CD4-positive, alpha-beta memory T cell (primary cell): ENCODE measurements around the gene PNPLA7. TPM values are rescaled to one million over a fixed set of nuclear protein-coding genes. Genes with fewer than 3 reads are reported as not detected.
A peak's percentile ranks its signal among the peaks of the same experiment; 100 is the strongest.

Experiments
- CTCF ChIA-PET: fragments of 350-600 bp; sonication (Branson Sonifier 250); formaldehyde crosslinking; loops from one replicate; lab custom pipeline; 2021; ENCODE audit warnings: inconsistent platforms; ENCODE audit not compliant: partially characterized antibody; lab: Charles Lee
- POLR2A ChIA-PET: fragments of 350-600 bp; sonication (Branson Sonifier 250); formaldehyde crosslinking; loops from one replicate; lab custom pipeline; 2021; ENCODE audit not compliant: partially characterized antibody; lab: Charles Lee
- DNase-seq, 5 donors: peaks; one replicate each; pipeline versions ENCODE4 v3.0.0 to v3.0.0-alpha.2; 2020 to 2022; ENCODE audit warnings: mixed read lengths in 1 of 5
- H3K27ac ChIP-seq: one replicate; pipeline ENCODE4 v1.7.0; 2013; ENCODE audit warnings: low read depth, low read length
- H3K27me3 ChIP-seq: 2 replicates; pipeline ENCODE4 v1.7.0; 2013; ENCODE audit warnings: mild to moderate bottlenecking, low read length, moderate library complexity; ENCODE audit not compliant: insufficient read depth
- H3K36me3 ChIP-seq: 2 replicates; pipeline ENCODE4 v1.7.0; 2013; ENCODE audit warnings: mild to moderate bottlenecking, low read length, moderate library complexity; ENCODE audit not compliant: insufficient read depth
- H3K4me1 ChIP-seq: 2 replicates; pipeline ENCODE4 v1.7.0; 2013; ENCODE audit warnings: mild to moderate bottlenecking, low read length, moderate library complexity; ENCODE audit not compliant: insufficient read depth
- H3K4me3 ChIP-seq, 2 donors: one replicate each; pipeline ENCODE4 v1.7.0; 2013; ENCODE audit warnings: low read length in 2 of 2, mild to moderate bottlenecking in 1 of 2
- H3K9me3 ChIP-seq, 2 donors: one replicate each; pipeline ENCODE4 v1.7.0; 2013; ENCODE audit warnings: low read length in 2 of 2, control low read depth in 1 of 2; ENCODE audit not compliant: control insufficient read depth in 1 of 2
- H3K27ac Mint-ChIP-seq, 7 donors: one replicate each; pipeline ENCODE4 v1.8.0; 2020 to 2021; ENCODE audit warnings: mixed read lengths in 7 of 7, mild to moderate bottlenecking in 6 of 7, inconsistent platforms in 3 of 7, moderate library complexity in 3 of 7
- H3K27me3 Mint-ChIP-seq, 2 donors: one replicate each; pipeline ENCODE4 v1.8.0; 2020 to 2021; ENCODE audit warnings: mixed read lengths in 2 of 2
- H3K36me3 Mint-ChIP-seq, 2 donors: one replicate each; pipeline ENCODE4 v1.8.0; 2020 to 2021; ENCODE audit warnings: mixed read lengths in 2 of 2, inconsistent platforms in 1 of 2, mild to moderate bottlenecking in 1 of 2
- H3K4me1 Mint-ChIP-seq, 4 donors: one replicate each; pipeline ENCODE4 v1.8.0; 2020 to 2021; ENCODE audit warnings: mixed read lengths in 4 of 4, mild to moderate bottlenecking in 1 of 4
- H3K4me3 Mint-ChIP-seq, 8 donors: one replicate each; pipeline ENCODE4 v1.8.0; 2020 to 2021; ENCODE audit warnings: mixed read lengths in 8 of 8, mild to moderate bottlenecking in 7 of 8, moderate library complexity in 6 of 8, inconsistent platforms in 3 of 8
- H3K9me3 Mint-ChIP-seq, 8 donors: one replicate each; pipeline ENCODE4 v1.8.0; 2020 to 2021; ENCODE audit warnings: mixed read lengths in 8 of 8, mild to moderate bottlenecking in 5 of 8, inconsistent platforms in 3 of 8, moderate library complexity in 1 of 8
- intact Hi-C: fragments of 100-400 bp; cut with micrococcal nuclease; formaldehyde crosslinking; loops from one replicate; pipeline ENCODE4 v1.15.1; 2023
- polyA plus RNA-seq, 2 donors: library from polyadenylated mRNA; unstranded; fragments of 300-500 nt; fragmentation: Illumina TruSeq; gene quantifications; one replicate each; pipeline ENCODE4 v1.2.3, GENCODE V29; 2021
- total RNA-seq, 2 experiments: library from RNA; stranded (reverse); gene quantifications; one replicate each; pipeline ENCODE4 v1.2.3, GENCODE V29; 2021

PNPLA7 gene
- total and polyA plus RNA-seq, 4 experiments from 2014 or later: 0.98 to 15.7 (median 15.5) TPM; not detected in 1

DNA sequence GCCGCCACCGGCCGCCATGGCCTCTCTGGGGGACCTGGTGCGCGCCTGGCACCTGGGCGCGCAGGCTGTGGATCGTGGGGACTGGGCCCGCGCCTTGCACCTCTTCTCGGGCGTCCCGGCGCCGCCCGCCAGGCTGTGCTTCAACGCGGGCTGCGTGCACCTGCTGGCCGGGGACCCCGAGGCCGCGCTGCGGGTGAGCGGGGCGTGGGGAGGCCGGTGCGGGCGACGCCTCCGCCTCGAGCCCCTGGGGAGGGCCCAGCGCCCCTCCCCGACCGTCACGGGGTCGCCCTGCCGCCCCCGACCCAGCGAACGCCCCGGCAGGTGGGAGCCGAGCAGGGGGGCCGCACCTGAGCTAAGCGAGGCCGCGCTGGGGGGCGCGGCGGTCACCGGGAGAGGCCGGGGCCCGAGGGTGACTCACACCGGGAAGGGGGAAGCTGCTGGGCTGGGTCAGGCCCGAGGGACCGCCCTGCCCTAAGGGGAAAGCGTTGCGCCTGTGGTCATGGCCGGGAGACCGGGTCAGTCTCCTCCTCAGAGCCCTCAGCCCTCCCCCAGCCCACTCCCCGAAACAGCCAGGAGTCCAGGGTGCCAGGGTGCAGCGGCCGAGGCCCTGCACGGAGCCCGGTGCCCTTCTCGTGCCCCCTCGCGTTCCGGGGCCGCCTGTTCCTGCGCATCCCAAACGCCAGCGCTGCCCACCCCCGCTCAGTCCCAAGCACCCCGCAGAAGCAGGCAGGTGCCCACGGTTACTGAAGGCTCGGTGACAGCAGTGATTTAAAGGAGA lies 126.5 kb downstream of the PNPLA7 start:
- ChIA-PET CTCF (interaction anchor here (1.0 kb wide), 2 partner anchors 20 kb away, joined by 4 to 6 read pairs; no protein-coding TSS in a partner anchor), POLR2A (interaction anchor here (0.8 to 2.1 kb wide), 18 partner anchors 10 to 707 kb away, joined by 3 to 14 read pairs (median 5); partner anchors contain the start of genes MRPL41, NELFB, NRARP and NSMF)
- Histone ChIP-seq H3K27me3 (no peaks in the 10 kb centered on the region), H3K4me3 (peak overlapping the region in 1 of 2 donors; percentile 57), H3K9me3 (no peaks in the 10 kb centered on the region), H3K36me3 (no peaks in the 10 kb centered on the region), H3K27ac (no peak overlapping the region), H3K4me1 (peaks cover 24% of the 10 kb centered on the region)
- Mint-ChIP-seq H3K27ac (peak overlapping the region in 1 of 7 donors; percentile 87), H3K4me1 (peaks cover 5 to 21% (median 9%) of the 10 kb centered on the region in 4 donors), H3K4me3 (peak overlapping the region in 6 of 8 donors; percentile 72 to 82 (median 75)), H3K36me3 (no peaks in the 10 kb centered on the region), H3K9me3 (no peaks in the 10 kb centered on the region), H3K27me3 (no peaks in the 10 kb centered on the region)
- intact Hi-C loops: loop anchor here (1.0 to 10.0 kb wide), 3 partner anchors 22 to 131 kb away; partner anchors contain the start of genes MRPL41, NSMF and PNPLA7
- DNase-seq: no peak

DNA sequence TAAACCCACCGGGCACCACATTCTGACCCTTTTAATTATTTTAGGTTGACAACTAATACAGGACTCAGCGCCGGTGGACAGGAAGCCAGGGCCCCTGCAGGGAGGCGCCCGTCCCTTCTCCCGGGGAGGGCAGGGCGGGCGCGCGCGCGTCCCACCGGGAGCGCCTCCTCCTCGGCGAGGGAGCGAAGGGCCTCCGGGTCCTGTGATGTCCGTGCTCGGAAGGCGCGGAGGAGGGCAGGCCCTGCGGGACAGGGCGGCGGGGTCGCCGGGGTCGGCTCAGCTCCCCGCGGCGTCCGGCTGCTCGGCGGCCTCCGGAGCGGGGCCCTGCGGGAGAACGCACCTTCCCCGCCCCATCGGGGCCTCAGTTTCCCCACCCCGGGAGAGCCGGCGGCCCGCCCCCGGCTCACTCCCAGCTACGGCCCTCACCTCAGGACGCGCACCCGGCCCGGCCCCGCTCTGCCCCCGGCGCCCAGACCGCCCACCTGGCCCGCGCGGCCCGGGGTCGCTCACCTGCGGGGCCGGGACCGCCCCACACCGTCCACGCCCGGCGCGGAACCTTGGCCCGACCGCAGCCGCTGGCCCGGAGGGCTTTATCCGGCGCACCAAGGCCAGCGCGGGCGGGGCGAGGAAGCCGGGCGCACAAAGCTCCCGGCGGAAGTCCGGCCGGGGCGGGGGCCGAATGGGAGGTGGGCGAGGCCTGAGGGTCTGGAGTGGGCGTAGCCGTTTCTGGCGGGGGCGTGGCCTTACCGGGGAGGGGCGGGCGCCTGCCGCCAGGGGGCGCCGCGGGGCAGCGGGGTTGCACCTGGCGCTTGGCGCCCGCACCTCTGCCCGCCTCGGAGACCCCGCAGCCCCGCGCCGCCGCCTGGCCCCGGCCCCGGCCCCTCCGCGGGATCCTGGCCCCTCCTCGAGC lies 127.3 kb downstream of the PNPLA7 start, which contains the start of the genes EXD3 and NOXA1:
Gene EXD3 (minus strand): TSS at position 559 of the 910 bp plus-strand sequence. CDS start 27,805 bp downstream, outside the sequence.
Gene NOXA1 (plus strand): TSS at position 790 of the 910 bp plus-strand sequence. CDS start 137 bp downstream, outside the sequence.
- DNase-seq: peak; percentile 89 to 93 (median 91)
- no peaks in the 10 kb centered on the region for H3K27me3 Mint-ChIP-seq
- no peaks in the 10 kb centered on the region for H3K9me3 Mint-ChIP-seq
- H3K4me3 ChIP-seq: peak within 1 kb of the TSS; percentile 57
- POLR2A ChIA-PET: interaction anchor here (0.7 to 2.1 kb wide), 24 partner anchors 11 to 706 kb away, joined by 3 to 14 read pairs (median 4); partner anchors contain the start of genes ENTPD8, MRPL41, NELFB and NRARP
- CTCF ChIA-PET: interaction anchor here (0.5 to 1.0 kb wide), 4 partner anchors 20 to 99 kb away, joined by 3 to 4 read pairs (median 3); no protein-coding TSS in a partner anchor
- no peaks in the 10 kb centered on the region for H3K27me3 ChIP-seq
- intact Hi-C loops: loop anchor here (1.0 to 10.0 kb wide), 4 partner anchors 22 to 132 kb away; partner anchors contain the start of genes MRPL41, NSMF and PNPLA7
- H3K4me3 Mint-ChIP-seq: peak within 1 kb of the TSS; percentile 82 to 87 (median 85)
- H3K27ac ChIP-seq: peak within 1 kb of the TSS; percentile 43
- H3K4me1 ChIP-seq: peaks cover 24% of the 10 kb centered on the region
- H3K36me3 Mint-ChIP-seq: no peaks in the 10 kb centered on the region
- H3K4me1 Mint-ChIP-seq: peaks cover 5 to 21% (median 9%) of the 10 kb centered on the region in 4 donors
- H3K36me3 ChIP-seq: no peaks in the 10 kb centered on the region
- no peaks in the 10 kb centered on the region for H3K9me3 ChIP-seq
- peak within 1 kb of the TSS; percentile 37 to 87 (median 73) for H3K27ac Mint-ChIP-seq

DNA sequence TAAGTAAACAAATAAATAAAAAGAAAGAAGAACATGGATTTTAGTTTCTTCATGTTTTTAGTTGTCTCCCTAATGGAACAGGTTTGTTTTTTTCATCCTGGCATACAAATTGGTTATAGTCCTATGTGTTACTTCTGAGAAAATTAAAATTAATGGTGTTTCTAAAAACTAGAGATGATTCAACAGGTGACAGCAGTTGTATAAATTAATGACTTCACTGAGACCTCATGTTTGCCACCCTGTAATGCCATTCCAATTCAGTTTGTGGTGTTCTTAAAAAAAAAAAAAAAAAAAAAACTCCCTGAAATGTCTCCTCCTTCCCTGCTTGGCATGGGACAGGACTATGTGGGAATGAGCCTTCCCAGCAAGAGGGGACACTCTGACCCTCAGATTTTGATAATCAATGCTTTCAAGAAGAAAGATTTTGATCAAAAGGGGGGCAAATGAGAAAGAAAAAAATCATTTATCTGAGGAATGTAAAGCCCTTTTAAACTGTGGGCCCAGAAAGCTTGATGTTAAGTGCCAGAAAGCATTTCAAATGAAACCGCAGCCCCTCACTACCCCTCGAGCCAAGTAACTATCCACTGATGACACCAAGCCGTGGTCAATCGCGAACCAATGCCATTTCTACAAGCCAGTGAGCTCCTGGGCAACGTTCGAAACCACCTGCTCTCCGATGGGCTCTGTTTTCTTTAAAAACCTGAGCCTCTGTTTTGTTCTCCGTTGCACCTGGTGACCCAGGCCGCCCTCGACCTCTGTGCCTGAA lies 128.2 kb downstream of the PNPLA7 start:
- peak overlapping the region; percentile 43 for H3K27ac ChIP-seq
- DNase-seq: no peak
- no peaks in the 10 kb centered on the region for H3K27me3 Mint-ChIP-seq

DNA sequence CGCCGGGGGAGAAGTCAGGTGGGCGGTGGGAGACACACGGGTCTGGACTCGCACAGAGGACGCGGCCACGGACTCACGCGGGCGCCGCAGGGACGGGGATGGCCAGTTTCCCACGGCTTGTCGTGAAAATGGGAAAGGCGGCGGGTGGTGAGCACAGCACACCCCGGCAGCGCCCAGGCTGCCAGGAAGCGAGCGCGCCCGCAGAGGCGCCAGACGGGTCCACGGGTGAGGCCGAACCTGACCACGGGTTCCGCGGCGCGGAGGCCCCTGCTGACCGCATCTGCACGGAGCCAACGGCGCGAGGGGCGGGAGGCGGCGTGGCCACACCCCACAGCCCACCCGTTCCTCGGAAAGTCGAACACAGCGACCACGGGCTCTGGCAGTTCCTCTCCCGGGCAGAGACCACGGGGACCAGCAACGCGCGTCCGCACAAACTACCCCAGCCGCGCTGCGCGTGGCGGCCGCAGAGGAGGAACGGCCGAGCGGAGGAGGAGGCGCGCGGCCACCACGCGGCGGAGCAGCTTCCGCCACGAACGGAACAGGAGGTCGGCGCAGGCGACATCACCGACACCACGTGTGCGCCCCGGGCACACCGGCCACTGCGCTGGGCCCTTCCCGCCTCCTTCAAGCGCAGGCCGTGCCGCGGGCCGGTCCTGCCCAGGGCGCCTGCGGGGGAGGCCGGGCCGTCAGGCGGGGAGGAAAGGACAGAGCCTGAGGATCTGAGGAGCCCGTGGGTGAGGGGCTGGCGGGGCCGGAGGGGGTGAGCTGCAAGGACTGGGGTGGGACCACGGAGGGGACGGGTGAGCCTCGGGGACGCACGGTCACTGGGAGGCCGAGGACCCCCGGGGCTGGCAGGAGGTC lies 132.8 kb downstream of the PNPLA7 start:
- ChIA-PET POLR2A (no interaction called here), CTCF (no interaction called here)
- Mint-ChIP-seq H3K27me3 (no peaks in the 10 kb centered on the region), H3K4me1 (peaks cover 6 to 18% (median 11%) of the 10 kb centered on the region in 4 donors), H3K27ac (peak overlapping the region in 1 of 7 donors; percentile 57), H3K4me3 (peak overlapping the region in 6 of 8 donors; percentile 29 to 86 (median 62)), H3K36me3 (no peaks in the 10 kb centered on the region), H3K9me3 (no peaks in the 10 kb centered on the region)
- no peak overlapping the region for H3K4me3 ChIP-seq
- peaks cover 15% of the 10 kb centered on the region for H3K4me1 ChIP-seq
- intact Hi-C loops: no loop called here
- peak in 1 of 5 donors; percentile 27 for DNase-seq
- no peaks in the 10 kb centered on the region for H3K27me3 ChIP-seq
- H3K27ac ChIP-seq: no peak overlapping the region
- no peaks in the 10 kb centered on the region for H3K36me3 ChIP-seq
- H3K9me3 ChIP-seq: no peaks in the 10 kb centered on the region

More for the DNA sequence above, 128.2 kb downstream of the PNPLA7 start:
- intact Hi-C loops: loop anchor here (1.0 to 10.0 kb wide), 3 partner anchors 35 to 133 kb away; partner anchors contain the start of genes MRPL41, NSMF and PNPLA7
- H3K4me3 Mint-ChIP-seq: peak overlapping the region; percentile 82 to 87 (median 85)
- Histone ChIP-seq H3K27me3 (no peaks in the 10 kb centered on the region), H3K4me3 (peak overlapping the region; percentile 57), H3K9me3 (no peaks in the 10 kb centered on the region), H3K36me3 (no peaks in the 10 kb centered on the region), H3K4me1 (peaks cover 24% of the 10 kb centered on the region)
- CTCF ChIA-PET: interaction anchor here (0.9 kb wide), 1 partner anchor 41 kb away, joined by 3 read pairs; no protein-coding TSS in a partner anchor
- POLR2A ChIA-PET: interaction anchor here (0.7 to 1.7 kb wide), 17 partner anchors 10 to 705 kb away, joined by 3 to 14 read pairs (median 4); partner anchors contain the start of genes ENTPD8, MRPL41, NELFB and NSMF
- no peaks in the 10 kb centered on the region for H3K9me3 Mint-ChIP-seq
- peaks cover 5 to 21% (median 9%) of the 10 kb centered on the region in 4 donors for H3K4me1 Mint-ChIP-seq
- H3K27ac Mint-ChIP-seq: peak overlapping the region; percentile 48 to 80 (median 73)
- no peaks in the 10 kb centered on the region for H3K36me3 Mint-ChIP-seq

DNA sequence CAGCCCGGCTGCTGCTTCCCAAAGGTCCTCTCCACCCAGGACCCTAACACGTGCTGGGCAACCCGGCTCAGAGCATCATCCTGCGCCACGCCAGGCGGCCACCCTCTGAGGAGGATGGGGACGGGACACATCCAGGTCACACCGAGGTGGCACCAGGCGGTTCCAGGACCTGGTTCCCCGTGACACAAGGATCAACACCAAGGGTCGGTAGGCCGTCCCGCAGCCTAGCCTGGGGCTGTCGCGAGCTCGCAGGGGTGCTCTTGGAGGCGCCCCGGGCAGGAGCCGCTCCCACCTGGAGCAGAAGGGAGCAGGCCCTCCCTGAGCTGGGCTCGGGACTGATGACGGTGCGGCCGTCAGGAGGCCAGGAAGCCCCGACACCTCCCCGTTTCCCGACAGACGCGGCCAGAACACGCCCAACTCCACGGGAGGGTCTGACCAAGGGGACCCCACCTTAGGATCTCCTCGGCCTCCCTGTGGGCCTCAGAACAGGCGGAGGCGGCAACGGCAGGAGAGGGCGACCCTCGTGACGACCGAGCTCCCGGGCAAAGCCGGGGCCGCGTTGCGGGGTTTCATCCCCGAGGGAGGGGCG lies 133.5 kb downstream of the PNPLA7 start:
- Mint-ChIP-seq H3K9me3 (no peaks in the 10 kb centered on the region), H3K27me3 (no peaks in the 10 kb centered on the region), H3K4me1 (peaks cover 2 to 11% (median 5%) of the 10 kb centered on the region in 4 donors), H3K27ac (no peak overlapping the region), H3K4me3 (peak overlapping the region in 2 of 8 donors; percentile 15 to 23), H3K36me3 (no peaks in the 10 kb centered on the region)
- H3K36me3 ChIP-seq: no peaks in the 10 kb centered on the region
- DNase-seq: peak in 1 of 5 donors; percentile 9
- no peak overlapping the region for H3K4me3 ChIP-seq
- ChIA-PET POLR2A (no interaction called here), CTCF (no interaction called here)
- H3K27me3 ChIP-seq: no peaks in the 10 kb centered on the region
- H3K27ac ChIP-seq: no peak overlapping the region
- H3K9me3 ChIP-seq: no peaks in the 10 kb centered on the region
- intact Hi-C loops: no loop called here
- H3K4me1 ChIP-seq: peaks cover 11% of the 10 kb centered on the region
